Mesenchymal stem cell (in vitro differentiated cells and primary cell): ENCODE results near the gene MPP3.

Source experiments
- DNase-seq: peaks from one replicate; pipeline ENCODE4 v3.0.0-alpha.2; 2013
- H2AFZ ChIP-seq: one replicate; pipeline ENCODE4 v1.6.1; 2013; ENCODE audit warnings: low read depth, mild to moderate bottlenecking, control low read depth, inconsistent platforms, low read length, moderate library complexity
- H2AK5ac ChIP-seq: 2 replicates; pipeline ENCODE4 v1.6.1; 2013; ENCODE audit warnings: low read length, moderate library complexity, mild to moderate bottlenecking, inconsistent platforms; ENCODE audit not compliant: severe bottlenecking
- H2BK120ac ChIP-seq: one replicate; pipeline ENCODE4 v1.6.1; 2013; ENCODE audit warnings: low read depth, mild to moderate bottlenecking, inconsistent platforms, low read length, moderate library complexity
- H2BK12ac ChIP-seq, 2 experiments: one replicate each; pipeline ENCODE4 v1.6.1; 2013; ENCODE audit warnings: inconsistent platforms in 2 of 2, low read length in 2 of 2, mild to moderate bottlenecking in 2 of 2, moderate library complexity in 2 of 2, control low read depth in 1 of 2
- H2BK15ac ChIP-seq: one replicate; pipeline ENCODE4 v1.6.1; 2013; ENCODE audit warnings: mild to moderate bottlenecking, low read depth, inconsistent platforms; ENCODE audit not compliant: poor library complexity, severe bottlenecking
- H2BK5ac ChIP-seq: 2 replicates; pipeline ENCODE4 v1.6.1; 2013; ENCODE audit warnings: low read depth, mild to moderate bottlenecking, low read length, control low read depth, inconsistent platforms; ENCODE audit not compliant: poor library complexity, severe bottlenecking
- H3K14ac ChIP-seq, 2 experiments: one replicate each; pipeline ENCODE4 v1.6.1; 2013; ENCODE audit warnings: inconsistent platforms in 2 of 2, low read length in 2 of 2, control low read depth in 1 of 2, mild to moderate bottlenecking in 1 of 2, moderate library complexity in 1 of 2
- H3K18ac ChIP-seq, 2 experiments: one replicate each; pipeline ENCODE4 v1.6.1; 2013; ENCODE audit warnings: inconsistent platforms in 2 of 2, low read length in 2 of 2, control low read depth in 1 of 2, low read depth in 1 of 2, mild to moderate bottlenecking in 1 of 2
- H3K23ac ChIP-seq, 2 experiments: one replicate each; pipeline ENCODE4 v1.6.1; 2013; ENCODE audit warnings: inconsistent platforms in 2 of 2, low read length in 2 of 2, mild to moderate bottlenecking in 2 of 2, moderate library complexity in 2 of 2, control low read depth in 1 of 2
- H3K27ac ChIP-seq: 2 replicates; pipeline ENCODE4 v1.5.1; 2013; ENCODE audit warnings: mild to moderate bottlenecking, moderate library complexity, low read length, control low read depth, inconsistent platforms; ENCODE audit not compliant: poor library complexity, severe bottlenecking
- H3K27me3 ChIP-seq, 2 experiments: 2 replicates each; pipeline versions ENCODE4 v1.6.1 to v1.7.0; 2013; ENCODE audit warnings: low read length in 2 of 2, mild to moderate bottlenecking in 2 of 2, moderate library complexity in 2 of 2, control low read depth in 1 of 2, inconsistent platforms in 1 of 2; ENCODE audit not compliant: control insufficient read depth in 1 of 2, insufficient read depth in 1 of 2
- H3K36me3 ChIP-seq, 2 experiments: 2 replicates each; pipeline versions ENCODE4 v1.6.1 to v1.7.0; 2013; ENCODE audit warnings: low read length in 2 of 2, control low read depth in 1 of 2, inconsistent platforms in 1 of 2, low read depth in 1 of 2, mild to moderate bottlenecking in 1 of 2; ENCODE audit not compliant: insufficient read depth in 2 of 2, control insufficient read depth in 1 of 2
- H3K4ac ChIP-seq, 2 experiments: one replicate each; pipeline ENCODE4 v1.6.1; 2013; ENCODE audit warnings: inconsistent platforms in 2 of 2, low read length in 2 of 2, mild to moderate bottlenecking in 2 of 2, moderate library complexity in 2 of 2, control low read depth in 1 of 2, low read depth in 1 of 2
- H3K4me1 ChIP-seq: 2 replicates; pipeline ENCODE4 v1.6.1; 2013; ENCODE audit warnings: low read depth, low read length, control low read depth; ENCODE audit not compliant: control insufficient read depth, insufficient read depth
- H3K4me2 ChIP-seq: 2 replicates; pipeline ENCODE4 v1.6.1; 2013; ENCODE audit warnings: low read length, mild to moderate bottlenecking, inconsistent platforms; ENCODE audit not compliant: poor library complexity, severe bottlenecking
- H3K4me3 ChIP-seq, 2 experiments: 2 replicates each; pipeline versions ENCODE4 v1.5.1 to v1.7.0; 2013; ENCODE audit warnings: low read length in 2 of 2, mild to moderate bottlenecking in 2 of 2, control low read depth in 1 of 2, low read depth in 1 of 2; ENCODE audit not compliant: insufficient read depth in 1 of 2
- H3K79me1 ChIP-seq: replicated peaks from 2 replicates; pipeline ENCODE4 v1.6.1; 2013; ENCODE audit warnings: mild to moderate bottlenecking, control low read depth, low read length, inconsistent platforms; ENCODE audit not compliant: poor library complexity, severe bottlenecking
- H3K9ac ChIP-seq: 2 replicates; pipeline ENCODE4 v1.7.0; 2013; ENCODE audit warnings: mild to moderate bottlenecking, low read length, moderate library complexity
- H3K9me3 ChIP-seq: 2 replicates; pipeline ENCODE4 v1.7.0; 2013; ENCODE audit warnings: mild to moderate bottlenecking, low read length; ENCODE audit not compliant: control insufficient read depth
- H4K8ac ChIP-seq: one replicate; pipeline ENCODE4 v1.6.1; 2013; ENCODE audit warnings: inconsistent platforms, mild to moderate bottlenecking, low read length, moderate library complexity
- H4K91ac ChIP-seq: one replicate; pipeline ENCODE4 v1.6.1; 2013; ENCODE audit warnings: mild to moderate bottlenecking, low read length, inconsistent platforms
- WGBS: methylation state at CpG from one replicate; pipeline ENCODE4 v1.1.7; 2013; ENCODE audit warnings: mixed read lengths; 5-methylcytosine and 5-hydroxymethylcytosine counted together

MPP3 gene

DNA sequence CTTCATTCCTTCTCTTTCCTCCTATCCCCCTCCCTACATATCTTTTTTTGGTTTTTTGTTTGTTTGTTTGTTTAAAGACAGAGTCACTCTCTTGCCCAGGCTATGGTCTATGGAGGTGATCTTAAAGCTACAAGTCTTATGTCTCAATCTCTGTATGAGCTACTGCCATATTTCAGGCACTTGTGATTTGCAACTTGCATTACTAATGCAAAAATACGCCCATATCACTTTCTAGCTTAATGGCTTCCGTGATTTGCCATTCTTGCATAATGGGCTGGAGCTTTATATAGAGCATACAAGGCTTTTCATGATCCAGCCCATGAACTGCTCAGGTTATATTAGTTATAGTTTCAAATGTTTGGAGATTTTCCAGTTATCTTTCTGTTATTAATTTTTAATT is 45.2 kb downstream of the MPP3 start:
- 83% methylated on average over 2 of the region's 2 CpGs for WGBS

DNA sequence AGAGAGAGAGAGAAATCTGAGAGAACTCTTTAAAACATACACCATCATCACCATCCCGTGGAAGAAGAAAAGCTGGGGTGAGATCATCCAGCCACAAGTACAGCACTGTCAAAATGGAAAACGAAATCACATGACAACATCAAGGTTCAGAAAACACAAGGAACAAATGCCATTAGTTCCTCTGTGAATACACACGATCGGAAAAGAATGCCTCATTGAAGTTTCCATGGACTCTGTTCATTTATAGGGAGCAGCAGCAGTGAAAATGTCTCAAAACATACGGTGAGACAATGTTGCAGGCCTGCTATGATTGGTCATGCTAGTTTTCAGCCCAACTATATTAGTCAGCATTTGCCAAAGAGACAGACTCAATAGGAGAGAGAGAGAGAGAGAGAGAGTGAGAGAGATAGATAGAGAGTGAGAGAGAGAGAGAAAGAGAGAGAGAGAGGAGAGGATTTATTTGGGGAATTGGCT is 48.3 kb downstream of the MPP3 start:
- Histone ChIP-seq H3K9me3 (no peaks in the 10 kb centered on the region), H3K23ac (no peak overlapping the region), H3K14ac (no peak overlapping the region)

More for the DNA sequence above, 45.2 kb downstream of the MPP3 start:
- H2BK120ac ChIP-seq = no peak overlapping the region
- H3K18ac ChIP-seq = no peak overlapping the region
- no peaks in the 10 kb centered on the region for H3K9me3 ChIP-seq
- H2BK12ac ChIP-seq = no peak overlapping the region
- DNase-seq = no peak
- no peak overlapping the region for H3K14ac ChIP-seq
- peaks cover 0 to 3% of the 10 kb centered on the region in 2 experiments for H3K27me3 ChIP-seq
- no peak overlapping the region for H2BK15ac ChIP-seq
- H2AK5ac ChIP-seq = no peak overlapping the region
- H3K4ac ChIP-seq = no peak overlapping the region
- no peaks in the 10 kb centered on the region for H3K79me1 ChIP-seq
- no peak overlapping the region for H3K23ac ChIP-seq
- H3K4me3 ChIP-seq = no peak overlapping the region
- no peak overlapping the region for H3K27ac ChIP-seq
- no peak overlapping the region for H2AFZ ChIP-seq
- H3K4me1 ChIP-seq = peaks cover 3% of the 10 kb centered on the region
- no peak overlapping the region for H4K8ac ChIP-seq
- no peak overlapping the region for H2BK5ac ChIP-seq
- H3K9ac ChIP-seq = no peak overlapping the region
- no peaks in the 10 kb centered on the region for H3K36me3 ChIP-seq
- H4K91ac ChIP-seq = no peak overlapping the region
- H3K4me2 ChIP-seq = no peak overlapping the region

GRCh38 chr17:43784068-43784467 is 48.9 kb downstream of the MPP3 start:
- Histone ChIP-seq H3K23ac (no peak overlapping the region), H2BK120ac (no peak overlapping the region), H3K18ac (no peak overlapping the region), H4K91ac (no peak overlapping the region), H3K79me1 (no peaks in the 10 kb centered on the region), H3K9ac (peak overlapping the region; percentile 35), H3K4ac (no peak overlapping the region), H3K4me2 (no peak overlapping the region), H2BK12ac (no peak overlapping the region), H3K9me3 (no peaks in the 10 kb centered on the region), H3K14ac (no peak overlapping the region), H2AFZ (no peak overlapping the region), H3K36me3 (no peaks in the 10 kb centered on the region), H4K8ac (no peak overlapping the region), H3K27me3 (peaks cover 3 to 21% of the 10 kb centered on the region in 2 experiments), H3K4me1 (peaks cover 2% of the 10 kb centered on the region), H2BK15ac (no peak overlapping the region), H2AK5ac (no peak overlapping the region), H2BK5ac (no peak overlapping the region), H3K4me3 (no peak overlapping the region), H3K27ac (no peak overlapping the region)
- peak; percentile 25 for DNase-seq
- WGBS = 43% methylated on average over 2 of the region's 2 CpGs

More for the DNA sequence above, 48.3 kb downstream of the MPP3 start:
- H4K91ac ChIP-seq = no peak overlapping the region
- H3K27ac ChIP-seq = no peak overlapping the region
- H3K4me1 ChIP-seq = no peaks in the 10 kb centered on the region
- no peak overlapping the region for H2BK12ac ChIP-seq
- H3K36me3 ChIP-seq = no peaks in the 10 kb centered on the region
- no peak overlapping the region for H2BK15ac ChIP-seq
- H3K79me1 ChIP-seq = no peaks in the 10 kb centered on the region
- peaks cover 3 to 17% of the 10 kb centered on the region in 2 experiments for H3K27me3 ChIP-seq
- no peak overlapping the region for H3K4me3 ChIP-seq
- H2AK5ac ChIP-seq = no peak overlapping the region
- no peak overlapping the region for H2BK120ac ChIP-seq
- no peak overlapping the region for H4K8ac ChIP-seq
- H3K18ac ChIP-seq = no peak overlapping the region
- H3K9ac ChIP-seq = peak overlapping the region; percentile 35
- H2BK5ac ChIP-seq = no peak overlapping the region
- H3K4ac ChIP-seq = no peak overlapping the region
- peak; percentile 77 for DNase-seq
- 81% methylated on average over 5 of the region's 5 CpGs for WGBS
- no peak overlapping the region for H3K4me2 ChIP-seq
- H2AFZ ChIP-seq = no peak overlapping the region

DNA sequence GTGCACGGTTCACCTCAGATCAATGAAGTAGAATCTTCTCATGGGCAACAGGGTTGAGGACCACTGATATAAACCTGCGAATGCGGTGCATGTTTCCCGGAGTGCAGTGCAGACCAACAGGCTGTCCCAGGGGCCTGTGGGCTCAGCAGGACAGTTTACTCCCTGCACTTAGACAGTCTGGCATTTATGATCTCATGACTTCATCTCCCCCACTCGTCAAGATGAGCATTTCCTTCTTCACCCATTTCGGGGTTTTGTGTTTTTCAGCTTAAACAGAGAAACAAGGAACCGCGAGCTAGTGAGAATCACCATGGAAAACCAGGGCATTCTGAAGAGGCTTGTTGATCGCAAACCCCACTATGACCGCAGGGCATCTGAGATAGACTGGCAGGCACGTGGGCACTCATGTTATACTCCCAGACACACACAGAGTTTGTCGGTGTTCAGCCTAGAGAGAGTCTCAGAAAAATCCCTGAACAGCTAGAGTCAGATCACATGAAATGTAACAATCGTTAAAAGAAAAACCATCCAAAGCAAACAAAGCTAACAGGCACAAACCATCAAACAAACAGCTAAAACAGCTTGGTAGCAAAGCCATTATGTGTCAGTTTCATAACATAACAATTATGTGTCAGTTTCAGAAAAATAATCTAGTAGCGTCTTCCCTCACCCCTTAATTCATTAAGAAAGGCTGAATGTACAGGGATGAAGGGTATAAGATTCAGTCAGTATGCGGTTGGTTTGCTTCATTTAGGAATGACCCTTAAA is 49.8 kb downstream of the MPP3 start:
- Histone ChIP-seq H3K9me3 (no peaks in the 10 kb centered on the region), H2AFZ (no peak overlapping the region), H2AK5ac (no peak overlapping the region), H2BK15ac (no peak overlapping the region), H3K4me2 (no peak overlapping the region), H2BK12ac (peak overlapping the region in 1 of 2 experiments; percentile 33), H3K27me3 (peaks cover 3 to 21% of the 10 kb centered on the region in 2 experiments), H3K27ac (no peak overlapping the region), H3K18ac (no peak overlapping the region), H3K9ac (no peak overlapping the region), H4K91ac (peak overlapping the region; percentile 48), H3K36me3 (no peaks in the 10 kb centered on the region), H3K4me3 (no peak overlapping the region), H3K23ac (no peak overlapping the region), H3K4me1 (peaks cover 3% of the 10 kb centered on the region), H3K4ac (no peak overlapping the region), H2BK5ac (no peak overlapping the region), H3K79me1 (no peaks in the 10 kb centered on the region), H4K8ac (no peak overlapping the region), H3K14ac (no peak overlapping the region), H2BK120ac (no peak overlapping the region)
- WGBS = 82% methylated on average over 13 of the region's 15 CpGs
- DNase-seq = no peak
